Fibroblast of skin of scalp (primary cell): ENCODE measurements around the gene PXDC1. TPM values are rescaled to one million over a fixed set of nuclear protein-coding genes. Genes with fewer than 3 reads are reported as not detected.
A peak's percentile ranks its signal among the peaks of the same experiment; 100 is the strongest.

Source experiments
- DNase-seq: peaks from one replicate; pipeline ENCODE4 v3.0.0-alpha.2; 2013
- polyA plus RNA-seq, 2 experiments: library from polyadenylated mRNA; unstranded; fragments of 120-200 nt; gene quantifications; one replicate each; pipeline ENCODE4 v1.2.1, GENCODE V29; 2013; ENCODE audit not compliant: insufficient read length in 2 of 2

The PXDC1 gene, protein sequence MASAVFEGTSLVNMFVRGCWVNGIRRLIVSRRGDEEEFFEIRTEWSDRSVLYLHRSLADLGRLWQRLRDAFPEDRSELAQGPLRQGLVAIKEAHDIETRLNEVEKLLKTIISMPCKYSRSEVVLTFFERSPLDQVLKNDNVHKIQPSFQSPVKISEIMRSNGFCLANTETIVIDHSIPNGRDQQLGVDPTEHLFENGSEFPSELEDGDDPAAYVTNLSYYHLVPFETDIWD
- polyA plus RNA-seq (2013, experiment 1 of 2; ENCODE audit: insufficient read length): 105 TPM
- 108 TPM for polyA plus RNA-seq (2013, experiment 2 of 2; ENCODE audit: insufficient read length)

DNA sequence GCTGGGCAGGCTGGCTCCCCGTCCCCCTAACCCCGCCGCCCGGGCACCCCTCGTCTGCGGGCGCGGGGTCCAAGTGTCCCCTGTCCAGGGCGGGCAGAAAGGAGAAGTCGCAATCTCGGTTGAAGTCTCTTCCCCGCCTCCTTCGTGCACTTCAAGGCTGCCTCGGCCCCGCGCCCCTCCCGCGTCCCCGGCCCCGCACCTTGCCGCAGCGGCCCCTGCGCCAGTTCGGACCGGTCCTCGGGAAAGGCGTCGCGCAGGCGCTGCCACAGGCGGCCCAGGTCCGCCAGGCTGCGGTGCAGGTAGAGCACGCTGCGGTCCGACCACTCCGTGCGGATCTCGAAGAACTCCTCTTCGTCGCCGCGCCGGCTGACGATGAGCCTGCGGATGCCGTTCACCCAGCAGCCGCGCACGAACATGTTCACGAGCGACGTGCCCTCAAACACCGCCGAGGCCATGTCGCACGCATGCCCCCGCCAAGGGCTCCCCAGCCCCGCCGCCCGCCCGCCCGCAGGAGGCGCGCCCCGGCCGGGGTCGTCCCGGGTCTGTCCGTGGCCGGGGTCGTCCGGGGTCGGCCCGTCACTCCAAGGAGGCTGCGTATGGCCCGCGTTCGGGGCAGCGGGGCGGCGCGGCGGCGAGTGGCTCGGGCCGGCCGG lies at the start of gene PXDC1:
Gene PXDC1 (minus strand): TSS at position 637 of the 653 bp plus-strand sequence. CDS start 182 bp downstream, at position 455.
- no peak for DNase-seq

DNA sequence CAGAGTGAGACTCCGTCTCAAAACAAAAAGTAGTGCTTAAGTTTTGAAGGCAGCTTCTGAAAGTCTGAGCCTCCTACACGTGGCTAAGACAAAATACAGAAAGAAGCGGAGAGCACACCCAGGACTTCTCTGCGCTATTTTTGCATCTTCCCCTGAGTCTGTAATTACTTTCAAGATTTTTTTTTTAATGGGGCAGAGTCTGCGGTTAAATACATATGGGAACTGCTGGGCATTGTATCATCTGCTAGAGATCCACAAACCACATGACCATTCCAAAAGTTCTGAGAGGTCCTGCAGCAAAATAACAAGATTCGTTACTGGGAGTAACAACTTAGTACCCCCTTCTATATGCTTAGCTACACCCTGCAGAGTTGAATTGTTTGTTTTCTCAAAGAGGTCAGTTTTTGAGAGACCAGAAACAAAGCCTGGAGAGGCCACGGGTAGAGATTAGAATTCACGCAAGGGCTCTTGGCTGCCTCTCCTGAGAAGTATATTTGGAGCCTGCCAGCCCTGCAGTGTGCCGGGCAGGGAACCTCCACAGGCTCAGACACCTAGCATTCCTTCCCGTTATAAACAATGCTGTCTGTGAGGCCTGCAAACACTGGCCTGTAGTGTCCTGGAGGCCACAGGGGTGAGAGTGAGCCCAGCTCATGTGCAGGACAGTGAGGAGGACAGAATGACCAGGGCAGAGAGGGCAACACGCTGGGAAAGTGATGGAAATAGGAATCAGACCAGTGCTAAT lies 49.5 kb upstream of the PXDC1 start:
- DNase-seq: peak; percentile 90

DNA sequence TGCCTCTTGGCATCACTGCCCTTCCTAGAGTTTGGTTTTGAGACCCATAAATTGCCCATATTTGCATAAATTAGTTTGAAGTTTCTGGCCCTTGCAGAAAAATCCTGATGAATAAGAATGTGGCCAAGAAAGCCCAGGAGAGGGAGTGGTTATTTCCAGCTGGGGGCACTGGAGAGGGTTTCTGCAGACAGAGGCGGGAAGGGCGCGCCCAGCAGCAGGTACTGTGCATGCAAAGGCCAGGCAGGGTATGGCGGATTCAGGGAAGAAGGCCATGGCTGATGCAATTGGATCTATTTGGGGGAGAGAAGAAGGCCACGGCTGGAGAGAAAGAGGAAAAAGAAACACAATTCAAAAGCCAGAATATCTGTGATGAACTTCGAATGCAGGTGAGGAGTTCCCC lies 48.2 kb upstream of the PXDC1 start:
- no peak for DNase-seq

DNA sequence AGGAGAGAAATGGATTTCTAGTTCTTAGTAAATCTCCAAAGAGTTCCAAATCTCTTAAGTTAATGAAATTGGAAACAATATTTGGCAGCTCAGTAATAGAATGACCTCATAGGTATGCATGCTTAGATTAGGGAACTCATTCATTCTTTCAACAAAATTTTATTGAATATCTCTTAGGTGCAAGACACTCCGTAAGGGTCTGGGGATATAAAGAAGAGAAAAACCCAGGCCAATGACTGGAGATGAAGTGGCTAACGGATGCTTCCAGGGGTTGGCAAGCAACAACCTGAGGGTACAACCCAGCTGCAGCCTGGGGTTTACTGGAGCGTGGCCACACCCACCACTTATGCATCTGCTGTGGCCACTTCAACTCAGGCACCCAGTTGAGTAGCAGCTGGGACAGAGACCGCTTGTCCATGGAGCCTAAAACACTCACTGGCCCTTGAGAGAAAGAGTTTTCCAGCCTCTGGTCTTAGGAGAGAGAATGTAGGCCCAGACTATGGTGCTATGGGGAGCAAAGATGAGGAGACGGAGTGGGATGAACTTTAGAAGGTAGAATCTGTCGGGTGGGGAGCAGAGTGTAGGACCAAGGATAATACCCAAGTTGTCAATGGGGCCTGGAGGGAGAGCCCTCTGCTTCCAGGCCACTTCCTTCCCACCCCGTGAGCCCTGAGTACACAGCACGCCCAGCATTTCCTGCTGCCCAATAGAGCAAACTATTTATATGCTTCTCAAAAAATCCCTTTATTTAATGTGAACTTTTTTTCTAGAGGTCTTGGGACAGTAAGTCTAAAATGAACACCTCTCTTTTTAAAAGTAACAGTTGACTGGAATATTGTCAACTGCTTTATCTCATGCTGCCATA lies 46.8 kb upstream of the PXDC1 start:
- no peak for DNase-seq

- DNase-seq: peak; percentile 93
Measured at GRCh38 chr6:3797231-3798054, 45.9 kb upstream of the PXDC1 start.

DNA sequence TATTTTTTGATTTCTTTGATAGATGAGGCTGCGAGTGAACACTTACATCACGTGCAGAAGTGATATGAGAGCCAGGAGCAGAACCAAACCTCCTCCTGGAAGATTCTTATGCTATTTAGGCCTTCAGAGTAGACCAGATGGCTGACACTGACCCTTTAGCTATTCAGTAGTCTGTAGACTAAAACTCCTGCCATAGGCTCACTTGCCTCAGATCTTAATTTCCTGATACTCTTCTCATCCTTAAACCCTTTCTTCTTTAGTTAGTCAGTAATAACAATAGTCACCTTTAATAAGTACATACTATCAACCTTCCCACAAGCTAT lies 45.2 kb upstream of the PXDC1 start:
- no peak for DNase-seq

- no peak for DNase-seq
Measured at GRCh38 chr6:3795836-3796718, 44.6 kb upstream of the PXDC1 start.

GRCh38 chr6:3794092-3794491 lies 42.6 kb upstream of the PXDC1 start:
- no peak for DNase-seq

DNA sequence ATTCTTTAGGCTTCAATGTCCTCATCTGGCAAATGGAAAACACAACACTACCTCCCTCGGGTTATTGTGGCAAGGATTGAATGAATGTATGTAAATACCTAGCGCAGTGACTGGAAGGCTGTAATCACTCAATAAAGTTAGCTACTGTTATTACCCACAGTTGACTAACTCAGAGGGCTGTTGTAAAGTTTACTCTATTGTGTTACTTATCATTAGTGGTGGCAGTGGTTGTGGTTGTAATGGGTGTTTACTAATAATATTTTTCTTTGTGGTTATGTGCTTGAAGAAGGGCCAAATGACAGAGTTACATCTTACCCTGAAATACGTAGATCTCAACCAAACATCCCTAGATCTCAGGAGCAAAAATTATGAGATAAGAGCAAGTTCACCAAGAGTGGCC lies 42.0 kb upstream of the PXDC1 start:
- no peak for DNase-seq

- no peak for DNase-seq
Measured at GRCh38 chr6:3791526-3792203, 40.2 kb upstream of the PXDC1 start.

- DNase-seq: no peak
Measured at GRCh38 chr6:3789896-3790558, 38.5 kb upstream of the PXDC1 start.

- DNase-seq: peak; percentile 30
Measured at GRCh38 chr6:3789018-3789895, 37.7 kb upstream of the PXDC1 start.

GRCh38 chr6:3788408-3789017 lies 37.0 kb upstream of the PXDC1 start:
- no peak for DNase-seq

GRCh38 chr6:3786141-3786540 lies 34.6 kb upstream of the PXDC1 start:
- DNase-seq: peak; percentile 26

GRCh38 chr6:3785745-3786098 lies 34.2 kb upstream of the PXDC1 start:
- DNase-seq: no peak

DNA sequence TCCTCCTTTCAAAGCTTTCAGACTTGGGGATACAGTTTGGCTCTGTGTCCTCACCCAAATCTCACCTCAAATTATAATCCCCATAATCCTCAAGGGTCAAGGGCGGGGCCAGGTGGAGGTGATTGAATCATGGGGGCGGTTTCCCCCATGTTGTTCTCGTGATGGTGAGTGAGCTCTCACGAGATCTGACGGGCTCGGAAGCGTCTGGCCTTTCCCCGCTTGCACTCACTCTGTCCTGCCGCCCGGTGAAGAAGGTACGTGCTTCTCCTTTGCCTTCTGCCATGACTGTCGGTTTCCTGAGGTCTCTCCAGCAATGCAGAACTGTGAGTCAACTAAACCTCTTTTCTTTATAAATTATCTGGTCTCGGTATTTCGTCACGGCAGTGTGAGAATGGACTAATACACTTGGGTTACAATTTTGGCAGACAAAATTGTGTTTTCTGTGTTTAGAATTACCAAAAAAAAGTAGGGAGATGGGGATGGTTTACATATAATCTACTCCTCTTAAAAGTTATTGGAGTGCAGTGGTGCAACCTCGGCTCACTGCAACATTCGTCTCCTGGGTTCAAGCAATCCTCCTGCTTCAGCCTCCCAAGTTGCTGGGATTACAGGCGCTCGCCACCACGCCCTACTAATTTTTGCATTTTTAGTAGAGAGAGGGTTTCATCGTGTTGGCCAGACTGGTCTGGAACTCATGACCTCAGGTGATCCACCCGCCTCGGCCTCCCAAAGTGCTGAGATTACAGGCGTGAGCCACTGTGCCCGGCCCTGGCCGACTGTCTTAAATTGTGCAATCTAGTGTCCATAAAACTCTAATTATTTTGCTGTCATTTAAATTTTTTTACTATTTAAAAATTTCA lies 33.6 kb upstream of the PXDC1 start:
- DNase-seq: no peak

GRCh38 chr6:3784423-3784822 lies 32.9 kb upstream of the PXDC1 start:
- no peak for DNase-seq
